Measurements from ENCODE around the gene AIMP1.

AIMP1 gene

GRCh38 chr4:106315968-106316772 lies at the start of gene AIMP1, which contains the start of gene TBCK:
TSS of gene AIMP1 (plus strand) at chr4:106316550. CDS start at chr4:106325010, 8,460 bp downstream.
TSS of gene TBCK (minus strand) at chr4:106316209. CDS start at chr4:106308960, 7,249 bp downstream.
- TF ChIP-seq, protein P1, sequence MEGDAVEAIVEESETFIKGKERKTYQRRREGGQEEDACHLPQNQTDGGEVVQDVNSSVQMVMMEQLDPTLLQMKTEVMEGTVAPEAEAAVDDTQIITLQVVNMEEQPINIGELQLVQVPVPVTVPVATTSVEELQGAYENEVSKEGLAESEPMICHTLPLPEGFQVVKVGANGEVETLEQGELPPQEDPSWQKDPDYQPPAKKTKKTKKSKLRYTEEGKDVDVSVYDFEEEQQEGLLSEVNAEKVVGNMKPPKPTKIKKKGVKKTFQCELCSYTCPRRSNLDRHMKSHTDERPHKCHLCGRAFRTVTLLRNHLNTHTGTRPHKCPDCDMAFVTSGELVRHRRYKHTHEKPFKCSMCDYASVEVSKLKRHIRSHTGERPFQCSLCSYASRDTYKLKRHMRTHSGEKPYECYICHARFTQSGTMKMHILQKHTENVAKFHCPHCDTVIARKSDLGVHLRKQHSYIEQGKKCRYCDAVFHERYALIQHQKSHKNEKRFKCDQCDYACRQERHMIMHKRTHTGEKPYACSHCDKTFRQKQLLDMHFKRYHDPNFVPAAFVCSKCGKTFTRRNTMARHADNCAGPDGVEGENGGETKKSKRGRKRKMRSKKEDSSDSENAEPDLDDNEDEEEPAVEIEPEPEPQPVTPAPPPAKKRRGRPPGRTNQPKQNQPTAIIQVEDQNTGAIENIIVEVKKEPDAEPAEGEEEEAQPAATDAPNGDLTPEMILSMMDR (IDR thresholded peaks at IDR 0.05; ENCODE audit: insufficient read depth, low read depth, low read length, missing control alignments), result no peak
- peak within 1 kb of the TSS; percentile 69 for H3K4me3 ChIP-seq (ENCODE audit: low read length)
- peak; percentile 89 for DNase-seq (ENCODE audit: low read depth)

DNA sequence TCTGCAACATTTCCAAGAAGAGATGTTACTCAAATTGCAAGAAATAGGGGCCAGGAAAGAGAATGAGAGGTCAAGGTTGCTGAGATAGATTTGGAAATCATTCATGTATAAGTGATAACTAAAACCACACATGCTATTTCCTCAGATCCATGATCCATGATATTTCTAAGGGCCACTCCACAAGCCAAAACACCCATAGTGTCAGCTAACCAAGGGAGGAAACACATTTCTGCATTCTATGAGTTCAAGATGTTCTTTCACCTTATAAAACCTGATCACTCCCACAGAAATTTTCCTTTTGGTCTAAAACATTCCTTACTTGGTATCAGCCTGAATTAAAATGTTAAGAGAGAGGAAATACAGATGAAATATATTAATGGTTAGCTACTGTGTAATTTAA lies 47.6 kb upstream of the AIMP1 start:
- H3K4me3 ChIP-seq (ENCODE audit: low read length), result no peak overlapping the region
- DNase-seq (ENCODE audit: low read depth), result no peak
- TF ChIP-seq, protein P1 (IDR thresholded peaks at IDR 0.05; ENCODE audit: insufficient read depth, low read depth, low read length, missing control alignments), result no peak

DNA sequence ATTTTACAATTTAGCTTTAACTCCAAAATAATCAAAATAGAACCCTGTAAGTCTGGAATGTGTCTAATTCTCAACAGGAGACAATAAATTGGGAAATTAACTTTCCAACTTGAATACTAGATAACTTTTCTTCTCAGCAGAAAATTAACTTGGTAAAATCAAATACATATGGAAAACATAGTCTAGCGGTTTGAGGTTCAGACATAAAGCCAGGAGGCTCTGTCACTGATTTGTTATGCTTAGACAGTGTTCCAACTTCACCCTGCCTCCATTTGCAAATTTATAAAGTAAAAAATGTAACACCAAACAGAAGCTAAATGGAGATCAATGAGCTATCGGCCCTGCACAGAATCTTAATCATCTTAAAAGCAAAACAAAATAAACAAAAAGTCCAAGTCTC lies 46.6 kb upstream of the AIMP1 start:
- TF ChIP-seq, protein P1 (IDR thresholded peaks at IDR 0.05; ENCODE audit: insufficient read depth, low read depth, low read length, missing control alignments), result no peak
- no peak for DNase-seq (ENCODE audit: low read depth)
- H3K4me3 ChIP-seq (ENCODE audit: low read length), result no peak overlapping the region

DNA sequence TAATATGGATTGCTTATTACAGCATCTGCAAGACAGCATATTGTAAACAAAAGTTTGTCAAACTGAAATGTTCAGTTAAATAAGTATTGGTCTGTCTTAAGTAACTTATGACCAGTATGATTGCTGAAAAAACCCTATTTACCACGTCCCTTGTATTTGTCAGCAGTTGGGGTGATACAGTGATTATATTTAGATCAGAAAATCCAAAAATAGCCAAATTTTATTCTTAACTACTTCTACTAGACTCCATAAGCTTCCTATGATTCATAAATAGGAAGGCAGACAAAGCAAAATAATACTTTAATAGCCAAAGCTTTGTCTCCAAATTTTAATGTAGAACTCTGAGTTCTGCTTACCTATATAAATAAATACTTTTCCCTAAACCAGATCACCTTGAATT lies 45.6 kb upstream of the AIMP1 start:
- H3K4me3 ChIP-seq (ENCODE audit: low read length), result no peak overlapping the region
- TF ChIP-seq, protein P1 (IDR thresholded peaks at IDR 0.05; ENCODE audit: insufficient read depth, low read depth, low read length, missing control alignments), result no peak
- DNase-seq (ENCODE audit: low read depth), result no peak

DNA sequence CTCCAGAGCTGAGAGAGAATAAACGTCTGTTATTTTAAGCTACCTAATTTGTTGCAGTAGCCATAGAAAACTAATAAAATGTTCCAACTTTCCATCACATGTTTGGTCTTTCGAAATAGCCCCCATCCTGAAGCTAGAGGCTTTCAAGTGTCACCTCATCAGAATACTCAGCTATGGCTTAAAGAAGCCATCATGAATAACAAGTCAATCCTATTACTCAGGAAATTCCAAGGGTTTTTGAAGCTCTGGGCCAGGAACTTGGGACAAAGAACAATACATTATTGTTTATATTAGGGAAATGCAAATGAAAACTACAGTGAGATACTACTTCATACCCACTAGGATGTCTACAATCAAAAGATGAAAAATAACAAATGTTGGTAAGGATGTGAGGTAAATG lies 42.5 kb upstream of the AIMP1 start:
- DNase-seq (ENCODE audit: low read depth), result no peak
- TF ChIP-seq, protein P1 (IDR thresholded peaks at IDR 0.05; ENCODE audit: insufficient read depth, low read depth, low read length, missing control alignments), result no peak
- H3K4me3 ChIP-seq (ENCODE audit: low read length), result no peak overlapping the region

DNA sequence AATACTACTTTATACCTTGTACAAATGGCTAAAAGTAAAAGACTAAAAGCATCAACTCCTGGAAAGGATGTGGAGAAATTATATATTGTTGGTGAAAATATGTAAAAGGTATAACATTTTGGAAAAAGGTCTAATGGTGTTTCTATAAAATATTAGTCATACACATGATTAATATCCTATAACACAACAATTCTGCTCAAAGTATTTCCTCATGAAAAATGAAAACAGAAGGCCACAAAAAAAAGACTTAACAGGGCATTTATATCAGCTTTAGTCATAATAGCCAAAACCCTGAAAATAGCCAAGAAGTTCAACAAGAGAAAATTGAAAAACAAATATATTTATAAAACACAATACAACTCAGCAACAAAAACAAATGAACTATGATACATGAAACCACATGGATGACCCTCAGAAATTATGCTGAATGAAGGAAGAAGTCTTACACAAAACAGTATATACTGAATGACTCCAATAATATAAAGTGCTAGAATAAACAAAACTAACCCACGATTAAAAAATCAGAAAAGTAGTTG lies 39.1 kb upstream of the AIMP1 start:
- TF ChIP-seq, protein P1 (IDR thresholded peaks at IDR 0.05; ENCODE audit: insufficient read depth, low read depth, low read length, missing control alignments), result no peak
- DNase-seq (ENCODE audit: low read depth), result no peak
- no peak overlapping the region for H3K4me3 ChIP-seq (ENCODE audit: low read length)
